Heart left ventricle (tissue), 16 donors: Measurements from ENCODE around the gene ENOX1. TPM values are rescaled to one million over a fixed set of nuclear protein-coding genes. Genes with fewer than 3 reads are reported as not detected.

Source experiments
- ATAC-seq, 4 donors: fragments of 200-7000 bp; cut with Tn5 transposase; one replicate each; pipeline ENCODE4 v1.9.1; 2020 to 2022; ENCODE audit warnings: moderate library complexity in 4 of 4, mild to moderate bottlenecking in 3 of 4, moderate number of reproducible peaks in 1 of 4
- DNase-seq, 5 donors: peaks; one replicate each; pipeline ENCODE4 v3.0.0-alpha.2; 2020
- H3K27ac ChIP-seq, 12 donors: fragments of 200-600 bp; sonication (generic) in 4 of 12; one replicate each; pipeline versions ENCODE4 v1.5.0 to v1.8.0; 2016 to 2022; ENCODE audit warnings: mild to moderate bottlenecking in 2 of 12
- H3K27me3 ChIP-seq, 9 donors: fragments of 200-600 bp; sonication (generic) in 2 of 9; one replicate each; pipeline versions ENCODE4 v1.5.1 to v1.8.0; 2016 to 2022; ENCODE audit warnings: mild to moderate bottlenecking in 3 of 9
- H3K36me3 ChIP-seq, 9 donors: fragments of 200-600 bp; sonication (generic) in 2 of 9; one replicate each; pipeline versions ENCODE4 v1.5.0 to v1.8.0; 2018 to 2022; ENCODE audit warnings: mild to moderate bottlenecking in 2 of 9
- H3K4me1 ChIP-seq, 12 donors: fragments of 200-600 bp; sonication (generic) in 4 of 12; one replicate each; pipeline versions ENCODE4 v1.5.0 to v1.8.0; 2016 to 2022; ENCODE audit warnings: mild to moderate bottlenecking in 3 of 12
- H3K4me3 ChIP-seq, 12 donors: fragments of 200-600 bp; sonication (generic) in 4 of 12; one replicate each; pipeline versions ENCODE4 v1.5.0 to v1.8.0; 2017 to 2022; ENCODE audit warnings: mild to moderate bottlenecking in 9 of 12, moderate library complexity in 4 of 12
- H3K9me3 ChIP-seq, 12 donors: fragments of 200-600 bp; sonication (generic) in 4 of 12; one replicate each; pipeline versions ENCODE4 v1.5.0 to v1.8.0; 2016 to 2022; ENCODE audit warnings: mild to moderate bottlenecking in 1 of 12
- CTCF ChIP-seq, 12 donors: fragments of 200-600 bp; sonication (generic) in 4 of 12; IDR thresholded peaks; one replicate each; pipeline versions ENCODE4 v1.5.0 to v1.8.0; 2018 to 2022; ENCODE audit warnings: antibody characterized with exemption in 12 of 12, mild to moderate bottlenecking in 5 of 12
- POLR2A ChIP-seq, 2 donors: fragments of 450-650 bp; IDR thresholded peaks; one replicate each; pipeline ENCODE4 v1.6.1; 2017; ENCODE audit warnings: antibody characterized with exemption in 2 of 2, mild to moderate bottlenecking in 2 of 2, moderate library complexity in 2 of 2
- WGBS, 4 donors: extraction: QIAGEN DNeasy Blood & Tissue Kit in 2 of 4; methylation state at CpG; one replicate each; pipeline versions ENCODE4 v1.1.5 to v1.1.7; 2013 to 2018; 5-methylcytosine and 5-hydroxymethylcytosine counted together
- intact Hi-C, 10 donors: fragments of 100-400 bp; cut with DNase I; formaldehyde crosslinking; loops; one replicate each; pipeline versions ENCODE4 v1.11.1 to v1.14.2; 2022
- polyA plus RNA-seq, 2 donors: library from polyadenylated mRNA; stranded (reverse); fragments of 200-250 nt; gene quantifications; one replicate each; pipeline ENCODE4 v1.2.3, GENCODE V29; 2013
- total RNA-seq, 9 donors: library from RNA; depleted of rRNA in 2 of 9; stranded (reverse); fragments of >200 nt in 2 of 9; fragmentation: NEBNext Ultra II Directional in 3 of 9; extraction: Animal tissue kit (Norgen Biotek cat#: 25700) in 3 of 9; gene quantifications; one replicate each; pipeline versions ENCODE4 v1.1.0 to v1.2.4, GENCODE V29; 2016 to 2023
- donor health status: ischemic (EF 13 %, LVEDD 7.1; RV severe dilation, severe dysfunction).
- donor health status: healthy with polysubstance abuse.
- donor health status: DM: no; HTN: yes; CAD: no.
- donor health status: DM: no; HTN: no; CAD: no.
- donor health status: ischemic (EF 25% LVEDD 6.9; RV normal size, moderate dysfunction).
- donor health status: ischemic (EF 25% LVEDD 5.7; RV mildly dilated, moderate dysfunction).
- donor health status: healthy.
- donor health status: DM: yes; HTN: yes; CAD: no.
- donor health status: ischemic (EF 35%, LVEDD 5.7; RV mildly dilated, moderate dysfunction).
- donor health status: nonischemic (EF 11% LVEDD 7.7; RV severe dilation, severe dysfunction).
- donor health status: DM: yes; HTN: yes; CAD: no.
- donor health status: PGD.
- donor health status: ischemic (EF 29% LVEDD 5.4; RV normal size, mild dysfunction).
- donor health status: nonischemic (EF 23%, LVEDD 6.1; RV moderate dilation, normal function).

The ENOX1 gene
- total and polyA plus RNA-seq, 11 donors = 2.0 to 10.1 (median 5.4) TPM

- intact Hi-C loops = no loop called here
- TF ChIP-seq CTCF (IDR thresholded peaks at IDR 0.05) = no peak
- no peak for TF ChIP-seq POLR2A (IDR thresholded peaks at IDR 0.05)
- WGBS, 4 donors = 34 to 63% (median 53%) methylated on average over 4 of the region's 4 CpGs
Observed at GRCh38 chr13:43274881-43275280, 511.9 kb downstream of the ENOX1 start.

GRCh38 chr13:43273362-43273761 lies 513.4 kb downstream of the ENOX1 start:
- 89 to 99% (median 96%) methylated on average over 2 of the region's 2 CpGs for WGBS, 4 donors
- no peak for DNase-seq
- Histone ChIP-seq H3K27me3 (no peaks in the 10 kb centered on the region), H3K27ac (no peak overlapping the region), H3K36me3 (no peaks in the 10 kb centered on the region), H3K9me3 (no peaks in the 10 kb centered on the region), H3K4me1 (peaks cover 0 to 21% (median 10%) of the 10 kb centered on the region in 12 donors), H3K4me3 (no peak overlapping the region)
- no peak for ATAC-seq
- no peak for TF ChIP-seq POLR2A (IDR thresholded peaks at IDR 0.05)
- TF ChIP-seq CTCF (IDR thresholded peaks at IDR 0.05) = no peak
- intact Hi-C loops = no loop called here

More at GRCh38 chr13:43274881-43275280, 511.9 kb downstream of the ENOX1 start:
- Histone ChIP-seq H3K36me3 (no peaks in the 10 kb centered on the region), H3K4me3 (no peak overlapping the region), H3K27ac (no peak overlapping the region), H3K4me1 (peaks cover 0 to 14% (median 6%) of the 10 kb centered on the region in 12 donors), H3K27me3 (no peaks in the 10 kb centered on the region), H3K9me3 (no peaks in the 10 kb centered on the region)
- DNase-seq = no peak
- ATAC-seq = peak in 2 of 4 donors; percentile 29 to 45

- TF ChIP-seq POLR2A (IDR thresholded peaks at IDR 0.05) (no peak), CTCF (IDR thresholded peaks at IDR 0.05) (no peak)
- WGBS, 4 donors = 72 to 88% (median 84%) methylated on average over 5 of the region's 5 CpGs
- Histone ChIP-seq H3K27ac (no peak overlapping the region), H3K36me3 (no peaks in the 10 kb centered on the region), H3K4me3 (no peak overlapping the region), H3K27me3 (no peaks in the 10 kb centered on the region), H3K9me3 (no peaks in the 10 kb centered on the region), H3K4me1 (peaks cover 0 to 24% (median 10%) of the 10 kb centered on the region in 12 donors)
- no peak for ATAC-seq
- intact Hi-C loops = no loop called here
- DNase-seq = no peak
Observed at GRCh38 chr13:43272851-43273250, 513.9 kb downstream of the ENOX1 start.

- peak overlapping the region in 2 of 12 donors; percentile 53 to 69 for H3K27ac ChIP-seq
- 77 to 89% (median 83%) methylated on average over 2 of the region's 2 CpGs for WGBS, 4 donors
- H3K36me3 ChIP-seq = no peaks in the 10 kb centered on the region
Observed at GRCh38 chr13:43271152-43271551, 515.6 kb downstream of the ENOX1 start.

More at GRCh38 chr13:43271152-43271551, 515.6 kb downstream of the ENOX1 start:
- Histone ChIP-seq H3K4me1 (peaks cover 0 to 24% (median 10%) of the 10 kb centered on the region in 12 donors), H3K4me3 (no peak overlapping the region), H3K27me3 (no peaks in the 10 kb centered on the region), H3K9me3 (no peaks in the 10 kb centered on the region)
- DNase-seq (no peak), ATAC-seq (no peak)
- intact Hi-C loops = no loop called here
- TF ChIP-seq CTCF (IDR thresholded peaks at IDR 0.05) = no peak
- TF ChIP-seq POLR2A (IDR thresholded peaks at IDR 0.05) = no peak
